ENCODE data around the gene PODXL2. TPM values are rescaled to one million over a fixed set of nuclear protein-coding genes. Genes with fewer than 3 reads are reported as not detected.

PODXL2 gene
- total RNA-seq, 1 experiment from 2014 or later: 5.7 TPM

DNA sequence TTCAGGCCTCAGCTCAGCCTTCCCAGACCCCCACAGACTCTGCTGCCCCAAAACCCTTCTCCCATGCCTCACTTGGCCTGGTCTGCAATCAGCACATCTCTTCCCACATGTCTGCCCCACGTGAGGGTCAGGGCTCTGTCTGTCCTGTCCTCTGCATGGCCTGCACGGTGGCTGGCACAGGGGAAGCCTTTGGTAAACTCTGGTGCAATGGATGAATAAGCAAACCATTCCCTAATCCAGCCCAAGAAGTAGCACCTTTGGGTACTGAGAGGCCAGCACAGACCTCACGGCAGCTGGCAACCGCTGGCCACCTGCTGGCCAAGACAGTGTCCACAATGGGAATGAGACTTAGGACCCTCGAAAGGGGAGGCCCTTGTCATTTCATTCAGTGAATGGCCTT is 71.4 kb downstream of the PODXL2 start:
- ChIA-PET RAD21 (ENCODE audit: low non-redundant PET in 1 of 2, low total read pairs in 2 of 2, uncharacterized antibody in 2 of 2, unreplicated experiment in 2 of 2) (no interaction called here), POLR2A (no interaction called here), CTCF (no interaction called here)
- Histone ChIP-seq H3K4me3 (replicated peaks in 1 of 2; ENCODE audit: low read depth in 1 of 2, low read length in 2 of 2) (no peak overlapping the region), H3K27me3 (ENCODE audit: insufficient read depth, low read length) (no peaks in the 10 kb centered on the region), H3K79me2 (ENCODE audit: insufficient read depth, low read length) (no peaks in the 10 kb centered on the region), H4K20me1 (ENCODE audit: insufficient read depth) (no peaks in the 10 kb centered on the region), H3K36me3 (ENCODE audit: control insufficient read depth in 1 of 2, insufficient read depth in 2 of 2, low read length in 2 of 2) (no peaks in the 10 kb centered on the region), H3K4me1 (ENCODE audit: control insufficient read depth in 1 of 2, insufficient read depth in 2 of 2, low read length in 2 of 2) (peaks cover 2 to 29% of the 10 kb centered on the region in 2 experiments; a peak in 2 of 4 replicates), H3K9me3 (ENCODE audit: control insufficient read depth in 1 of 2, insufficient read depth in 1 of 2, low read depth in 1 of 2, low read length in 2 of 2) (0 out of 4 replicates have a peak, but pooled peaks cover 0 to 5% of the 10 kb centered on the region in 2 experiments), H3K9ac (ENCODE audit: low read length) (no peak overlapping the region), H2AFZ (ENCODE audit: low read depth, low read length, poor library complexity, severe bottlenecking) (no peak overlapping the region), H3K4me2 (ENCODE audit: low read length) (no peak overlapping the region), H3K27ac (ENCODE audit: low read depth, low read length) (no peak overlapping the region), H3K9me2 (ENCODE audit: insufficient read depth) (no peaks in the 10 kb centered on the region)
- DNase-seq (ENCODE audit: low read depth, low spot score): no peak
- no TSS peak for BruUV-seq (replicated peaks)
- intact Hi-C loops (cut with micrococcal nuclease): no loop called here
- TF ChIP-seq POLR2AphosphoS5 (IDR thresholded peaks at IDR 0.05; ENCODE audit: low read depth, low read length): no peak
- no peak for TF ChIP-seq FOSL1 (IDR thresholded peaks at IDR 0.05; ENCODE audit: low read depth)
- no peak for TF ChIP-seq CBX3 (IDR thresholded peaks at IDR 0.05; ENCODE audit: low read depth)
- no peak for TF ChIP-seq YY1 (IDR thresholded peaks at IDR 0.05; ENCODE audit: extremely low read depth, insufficient replicate concordance, low read depth, low read length)
- no peak for TF ChIP-seq MAX (IDR thresholded peaks at IDR 0.05)
- TF ChIP-seq JUND (IDR thresholded peaks at IDR 0.05): no peak
- no peak for ATAC-seq

DNA sequence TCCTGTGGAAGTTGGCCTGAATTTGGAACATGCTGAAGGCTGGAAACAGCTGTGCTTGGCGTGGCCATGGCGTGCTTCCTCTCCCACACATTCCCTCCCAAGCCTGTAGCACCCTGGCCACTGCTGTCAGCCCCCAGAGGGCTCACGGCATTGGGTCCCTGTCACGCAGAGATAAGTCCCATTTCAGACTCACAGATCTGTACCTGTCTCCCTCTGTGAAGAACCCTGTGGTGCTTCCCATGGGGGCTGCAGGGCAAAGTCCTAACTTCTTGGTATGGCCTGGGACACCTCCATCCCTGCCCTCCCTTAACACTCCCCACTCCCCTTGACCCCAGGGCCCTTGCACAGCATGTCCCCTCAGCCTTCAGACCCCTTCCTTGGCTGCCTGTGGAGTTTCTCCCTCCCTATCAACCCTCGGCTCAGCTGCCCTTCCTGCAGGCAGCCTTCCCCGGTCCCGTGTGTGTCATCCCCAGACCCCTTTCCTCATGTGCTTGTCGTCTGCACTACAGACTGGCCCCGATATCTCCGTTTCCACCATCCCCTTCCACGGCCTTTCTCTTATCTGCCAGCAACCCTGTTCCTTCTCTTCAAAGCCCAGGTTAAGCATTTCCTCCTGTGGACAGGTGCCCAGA is 72.4 kb downstream of the PODXL2 start:
- ChIA-PET POLR2A (no interaction called here), RAD21 (ENCODE audit: low non-redundant PET in 1 of 2, low total read pairs in 2 of 2, uncharacterized antibody in 2 of 2, unreplicated experiment in 2 of 2) (no interaction called here), CTCF (no interaction called here)
- ATAC-seq (no peak), DNase-seq (ENCODE audit: low read depth, low spot score) (no peak)
- Histone ChIP-seq H3K36me3 (ENCODE audit: control insufficient read depth in 1 of 2, insufficient read depth in 2 of 2, low read length in 2 of 2) (no peaks in the 10 kb centered on the region), H3K27ac (ENCODE audit: low read depth, low read length) (no peak overlapping the region), H3K27me3 (ENCODE audit: insufficient read depth, low read length) (no peaks in the 10 kb centered on the region), H3K9me3 (ENCODE audit: control insufficient read depth in 1 of 2, insufficient read depth in 1 of 2, low read depth in 1 of 2, low read length in 2 of 2) (0 out of 4 replicates have a peak, but pooled peaks cover 0 to 5% of the 10 kb centered on the region in 2 experiments), H3K9ac (ENCODE audit: low read length) (no peak overlapping the region), H3K79me2 (ENCODE audit: insufficient read depth, low read length) (no peaks in the 10 kb centered on the region), H4K20me1 (ENCODE audit: insufficient read depth) (no peaks in the 10 kb centered on the region), H3K4me1 (ENCODE audit: control insufficient read depth in 1 of 2, insufficient read depth in 2 of 2, low read length in 2 of 2) (peaks cover 0 to 25% of the 10 kb centered on the region in 2 experiments; a peak in 2 of 4 replicates), H2AFZ (ENCODE audit: low read depth, low read length, poor library complexity, severe bottlenecking) (no peak overlapping the region), H3K9me2 (ENCODE audit: insufficient read depth) (no peaks in the 10 kb centered on the region), H3K4me2 (ENCODE audit: low read length) (no peak overlapping the region), H3K4me3 (replicated peaks in 1 of 2; ENCODE audit: low read depth in 1 of 2, low read length in 2 of 2) (no peak overlapping the region)
- no TSS peak for BruUV-seq (replicated peaks)
- intact Hi-C loops (cut with micrococcal nuclease): no loop called here
- TF ChIP-seq TCF7L2 (IDR thresholded peaks at IDR 0.05; ENCODE audit: borderline replicate concordance, extremely low read depth, insufficient read depth, insufficient read length) (no peak), YY1 (IDR thresholded peaks at IDR 0.05; ENCODE audit: extremely low read depth, insufficient replicate concordance, low read depth, low read length) (no peak), SIN3A (IDR thresholded peaks at IDR 0.05; ENCODE audit: low read depth) (no peak), EZH2 (IDR thresholded peaks at IDR 0.05) (no peak), SP1 (IDR thresholded peaks at IDR 0.05; ENCODE audit: low read depth) (no peak), SRF (IDR thresholded peaks at IDR 0.05; ENCODE audit: low read depth) (no peak), ATF3 (IDR thresholded peaks at IDR 0.05) (no peak), EZH2phosphoT487 (IDR thresholded peaks at IDR 0.05; ENCODE audit: borderline replicate concordance) (no peak)
- TF ChIP-seq, protein P1, sequence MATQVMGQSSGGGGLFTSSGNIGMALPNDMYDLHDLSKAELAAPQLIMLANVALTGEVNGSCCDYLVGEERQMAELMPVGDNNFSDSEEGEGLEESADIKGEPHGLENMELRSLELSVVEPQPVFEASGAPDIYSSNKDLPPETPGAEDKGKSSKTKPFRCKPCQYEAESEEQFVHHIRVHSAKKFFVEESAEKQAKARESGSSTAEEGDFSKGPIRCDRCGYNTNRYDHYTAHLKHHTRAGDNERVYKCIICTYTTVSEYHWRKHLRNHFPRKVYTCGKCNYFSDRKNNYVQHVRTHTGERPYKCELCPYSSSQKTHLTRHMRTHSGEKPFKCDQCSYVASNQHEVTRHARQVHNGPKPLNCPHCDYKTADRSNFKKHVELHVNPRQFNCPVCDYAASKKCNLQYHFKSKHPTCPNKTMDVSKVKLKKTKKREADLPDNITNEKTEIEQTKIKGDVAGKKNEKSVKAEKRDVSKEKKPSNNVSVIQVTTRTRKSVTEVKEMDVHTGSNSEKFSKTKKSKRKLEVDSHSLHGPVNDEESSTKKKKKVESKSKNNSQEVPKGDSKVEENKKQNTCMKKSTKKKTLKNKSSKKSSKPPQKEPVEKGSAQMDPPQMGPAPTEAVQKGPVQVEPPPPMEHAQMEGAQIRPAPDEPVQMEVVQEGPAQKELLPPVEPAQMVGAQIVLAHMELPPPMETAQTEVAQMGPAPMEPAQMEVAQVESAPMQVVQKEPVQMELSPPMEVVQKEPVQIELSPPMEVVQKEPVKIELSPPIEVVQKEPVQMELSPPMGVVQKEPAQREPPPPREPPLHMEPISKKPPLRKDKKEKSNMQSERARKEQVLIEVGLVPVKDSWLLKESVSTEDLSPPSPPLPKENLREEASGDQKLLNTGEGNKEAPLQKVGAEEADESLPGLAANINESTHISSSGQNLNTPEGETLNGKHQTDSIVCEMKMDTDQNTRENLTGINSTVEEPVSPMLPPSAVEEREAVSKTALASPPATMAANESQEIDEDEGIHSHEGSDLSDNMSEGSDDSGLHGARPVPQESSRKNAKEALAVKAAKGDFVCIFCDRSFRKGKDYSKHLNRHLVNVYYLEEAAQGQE (IDR thresholded peaks at IDR 0.05; ENCODE audit: low read depth): no peak
- TF ChIP-seq, protein P2, sequence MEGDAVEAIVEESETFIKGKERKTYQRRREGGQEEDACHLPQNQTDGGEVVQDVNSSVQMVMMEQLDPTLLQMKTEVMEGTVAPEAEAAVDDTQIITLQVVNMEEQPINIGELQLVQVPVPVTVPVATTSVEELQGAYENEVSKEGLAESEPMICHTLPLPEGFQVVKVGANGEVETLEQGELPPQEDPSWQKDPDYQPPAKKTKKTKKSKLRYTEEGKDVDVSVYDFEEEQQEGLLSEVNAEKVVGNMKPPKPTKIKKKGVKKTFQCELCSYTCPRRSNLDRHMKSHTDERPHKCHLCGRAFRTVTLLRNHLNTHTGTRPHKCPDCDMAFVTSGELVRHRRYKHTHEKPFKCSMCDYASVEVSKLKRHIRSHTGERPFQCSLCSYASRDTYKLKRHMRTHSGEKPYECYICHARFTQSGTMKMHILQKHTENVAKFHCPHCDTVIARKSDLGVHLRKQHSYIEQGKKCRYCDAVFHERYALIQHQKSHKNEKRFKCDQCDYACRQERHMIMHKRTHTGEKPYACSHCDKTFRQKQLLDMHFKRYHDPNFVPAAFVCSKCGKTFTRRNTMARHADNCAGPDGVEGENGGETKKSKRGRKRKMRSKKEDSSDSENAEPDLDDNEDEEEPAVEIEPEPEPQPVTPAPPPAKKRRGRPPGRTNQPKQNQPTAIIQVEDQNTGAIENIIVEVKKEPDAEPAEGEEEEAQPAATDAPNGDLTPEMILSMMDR (IDR thresholded peaks at IDR 0.05 in 2 of 3, conservative IDR thresholded peaks at IDR 0.05 in 1 of 3; ENCODE audit: borderline replicate concordance in 1 of 3, insufficient read depth in 1 of 3, low read depth in 2 of 3, low read length in 2 of 3): no peak
